ENCODE results near the gene FCSK.

DNA sequence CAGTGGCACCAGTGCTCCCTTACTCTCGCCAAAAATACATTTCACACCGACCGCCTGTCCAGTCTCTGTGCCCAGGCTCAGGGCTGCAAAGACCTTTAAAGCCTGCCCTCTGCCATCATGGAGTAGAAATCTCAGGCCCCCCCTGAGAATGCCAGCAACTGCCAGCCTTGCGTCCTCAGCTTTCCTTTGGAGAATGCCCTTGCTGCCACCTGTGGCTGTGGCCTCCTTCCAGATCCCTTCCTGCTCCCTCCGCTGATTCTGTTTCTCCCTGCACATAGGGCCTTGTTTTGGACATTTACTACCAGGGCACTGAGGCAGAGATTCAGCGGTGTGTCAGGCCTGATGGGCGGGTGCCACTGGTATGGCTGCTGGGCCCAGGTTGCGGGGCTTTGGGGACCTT, 13.2 kb downstream of the FCSK start:
- TF ChIP-seq GATA2 (IDR thresholded peaks at IDR 0.05; ENCODE audit: low read depth, low read length) (no peak), GATA3 (IDR thresholded peaks at IDR 0.05; ENCODE audit: low read depth, low read length) (no peak)

Data from SH-SY5Y (cell line).